PFSK-1 (cell line): ENCODE results near the gene LRRIQ1.

Experiments used
- POLR2AphosphoS5 ChIP-seq: IDR thresholded peaks from 2 replicates; pipeline ENCODE4 v1.6.1; 2012; ENCODE audit warnings: low read depth, mild to moderate bottlenecking, control low read depth, low read length, moderate library complexity
- SIN3A ChIP-seq: IDR thresholded peaks from 2 replicates; pipeline ENCODE4 v1.6.1; 2012; ENCODE audit warnings: mild to moderate bottlenecking, low read length, moderate library complexity, borderline replicate concordance; ENCODE audit not compliant: insufficient read depth
- TF ChIP-seq, protein P1 (sequence below), 2 experiments: IDR thresholded peaks; 2 replicates each; pipeline versions ENCODE4 v1.6.1 to v1.8.0; 2011 to 2012; ENCODE audit warnings: low read depth in 2 of 2, low read length in 2 of 2, control low read depth in 1 of 2, inconsistent platforms in 1 of 2, mild to moderate bottlenecking in 1 of 2, moderate library complexity in 1 of 2; ENCODE audit not compliant: insufficient read depth in 1 of 2

- TF ChIP-seq, protein P1, sequence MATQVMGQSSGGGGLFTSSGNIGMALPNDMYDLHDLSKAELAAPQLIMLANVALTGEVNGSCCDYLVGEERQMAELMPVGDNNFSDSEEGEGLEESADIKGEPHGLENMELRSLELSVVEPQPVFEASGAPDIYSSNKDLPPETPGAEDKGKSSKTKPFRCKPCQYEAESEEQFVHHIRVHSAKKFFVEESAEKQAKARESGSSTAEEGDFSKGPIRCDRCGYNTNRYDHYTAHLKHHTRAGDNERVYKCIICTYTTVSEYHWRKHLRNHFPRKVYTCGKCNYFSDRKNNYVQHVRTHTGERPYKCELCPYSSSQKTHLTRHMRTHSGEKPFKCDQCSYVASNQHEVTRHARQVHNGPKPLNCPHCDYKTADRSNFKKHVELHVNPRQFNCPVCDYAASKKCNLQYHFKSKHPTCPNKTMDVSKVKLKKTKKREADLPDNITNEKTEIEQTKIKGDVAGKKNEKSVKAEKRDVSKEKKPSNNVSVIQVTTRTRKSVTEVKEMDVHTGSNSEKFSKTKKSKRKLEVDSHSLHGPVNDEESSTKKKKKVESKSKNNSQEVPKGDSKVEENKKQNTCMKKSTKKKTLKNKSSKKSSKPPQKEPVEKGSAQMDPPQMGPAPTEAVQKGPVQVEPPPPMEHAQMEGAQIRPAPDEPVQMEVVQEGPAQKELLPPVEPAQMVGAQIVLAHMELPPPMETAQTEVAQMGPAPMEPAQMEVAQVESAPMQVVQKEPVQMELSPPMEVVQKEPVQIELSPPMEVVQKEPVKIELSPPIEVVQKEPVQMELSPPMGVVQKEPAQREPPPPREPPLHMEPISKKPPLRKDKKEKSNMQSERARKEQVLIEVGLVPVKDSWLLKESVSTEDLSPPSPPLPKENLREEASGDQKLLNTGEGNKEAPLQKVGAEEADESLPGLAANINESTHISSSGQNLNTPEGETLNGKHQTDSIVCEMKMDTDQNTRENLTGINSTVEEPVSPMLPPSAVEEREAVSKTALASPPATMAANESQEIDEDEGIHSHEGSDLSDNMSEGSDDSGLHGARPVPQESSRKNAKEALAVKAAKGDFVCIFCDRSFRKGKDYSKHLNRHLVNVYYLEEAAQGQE (IDR thresholded peaks at IDR 0.05; ENCODE audit: insufficient read depth in 1 of 2, low read depth in 2 of 2, low read length in 2 of 2), result no peak
- no peak for TF ChIP-seq POLR2AphosphoS5
- TF ChIP-seq SIN3A, result no peak
These were observed 5.2 kb downstream of the LRRIQ1 start for GRCh38 chr12:85041395-85041794.
